ENCODE measurements around the gene DENND10. TPM values are rescaled to one million over a fixed set of nuclear protein-coding genes. Genes with fewer than 3 reads are reported as not detected.

DENND10 gene
- total RNA-seq (10 to 100 TPM; 21.6 to 23.2 TPM), polyA plus RNA-seq (10 to 100 TPM; 18.3 to 20.4 (median 20.1) TPM), total RNA-seq (8.9 to 17.4 (median 9.7) reads per million in 6 experiments)

- H3K27me3 Mint-ChIP-seq, result no peaks in the 10 kb centered on the region
- peaks cover 6 to 32% (median 17%) of the 10 kb centered on the region in 4 donors for H3K4me1 Mint-ChIP-seq
- peak within 1 kb of the TSS; percentile 73 to 90 (median 86) for H3K4me3 Mint-ChIP-seq
- ATAC-seq, result peak; percentile 75
- H3K9me3 Mint-ChIP-seq, result no peaks in the 10 kb centered on the region
- DNase-seq, result peak; percentile 41 to 86 (median 70)
- H3K27ac Mint-ChIP-seq, result peak within 1 kb of the TSS; percentile 63 to 94 (median 88)
- peaks cover 0 to 13% (median 7%) of the 10 kb centered on the region in 3 donors for H3K36me3 Mint-ChIP-seq
- POLR2A ChIA-PET, result interaction anchor here (0.5 to 2.7 kb wide), 8 partner anchors 21 to 437 kb away, joined by 3 to 20 read pairs (median 4); partner anchors contain the start of genes EIF3A and SFXN4
Observed at GRCh38 chr10:119103903-119104653, at the start of gene DENND10. DENND10 (plus strand) TSS chr10:119104113; CDS start chr10:119104143, 30 bp downstream.

- peaks cover 0 to 9% (median 2%) of the 10 kb centered on the region in 4 donors for H3K4me1 Mint-ChIP-seq
- no peaks in the 10 kb centered on the region for H3K27me3 Mint-ChIP-seq
- no peak overlapping the region for H3K27ac Mint-ChIP-seq
- POLR2A ChIA-PET, result no interaction called here
- H3K36me3 Mint-ChIP-seq, result peaks cover 12 to 97% (median 56%) of the 10 kb centered on the region in 3 donors
- ATAC-seq, result no peak
- no peak for DNase-seq
- H3K4me3 Mint-ChIP-seq, result no peak overlapping the region
- H3K9me3 Mint-ChIP-seq, result no peaks in the 10 kb centered on the region
Observed at GRCh38 chr10:119055472-119055871, 48.4 kb upstream of the DENND10 start.

- H3K36me3 Mint-ChIP-seq, result peaks cover 6 to 97% (median 44%) of the 10 kb centered on the region in 3 donors
- DNase-seq, result no peak
- H3K9me3 Mint-ChIP-seq, result no peaks in the 10 kb centered on the region
- H3K4me1 Mint-ChIP-seq, result peaks cover 2 to 19% (median 13%) of the 10 kb centered on the region in 4 donors
- ATAC-seq, result no peak
- no peak overlapping the region for H3K4me3 Mint-ChIP-seq
- H3K27ac Mint-ChIP-seq, result peak overlapping the region in 2 of 10 donors; percentile 15 to 16
- no peaks in the 10 kb centered on the region for H3K27me3 Mint-ChIP-seq
- POLR2A ChIA-PET, result interaction anchor here (1.3 kb wide), 1 partner anchor 16 kb away, joined by 3 read pairs; no protein-coding TSS in a partner anchor
Observed at GRCh38 chr10:119058010-119058409, 45.9 kb upstream of the DENND10 start.

- H3K36me3 Mint-ChIP-seq, result peaks cover 10 to 97% (median 49%) of the 10 kb centered on the region in 3 donors
- H3K27ac Mint-ChIP-seq, result peak overlapping the region in 1 of 10 donors; percentile 9
- peaks cover 4 to 22% (median 17%) of the 10 kb centered on the region in 4 donors for H3K4me1 Mint-ChIP-seq
Observed at GRCh38 chr10:119059557-119059956, 44.4 kb upstream of the DENND10 start.

GRCh38 chr10:119060107-119060506 is 43.8 kb upstream of the DENND10 start:
- peak overlapping the region in 1 of 10 donors; percentile 56 for H3K27ac Mint-ChIP-seq
- no peaks in the 10 kb centered on the region for H3K9me3 Mint-ChIP-seq
- no peak overlapping the region for H3K4me3 Mint-ChIP-seq
- DNase-seq, result no peak
- H3K27me3 Mint-ChIP-seq, result no peaks in the 10 kb centered on the region
- peaks cover 10 to 97% (median 52%) of the 10 kb centered on the region in 3 donors for H3K36me3 Mint-ChIP-seq
- no peak for ATAC-seq
- H3K4me1 Mint-ChIP-seq, result peaks cover 7 to 24% (median 19%) of the 10 kb centered on the region in 4 donors
- POLR2A ChIA-PET, result no interaction called here

More at GRCh38 chr10:119059557-119059956, 44.4 kb upstream of the DENND10 start:
- ATAC-seq, result no peak
- no peak overlapping the region for H3K4me3 Mint-ChIP-seq
- H3K27me3 Mint-ChIP-seq, result no peaks in the 10 kb centered on the region
- POLR2A ChIA-PET, result no interaction called here
- DNase-seq, result no peak
- no peaks in the 10 kb centered on the region for H3K9me3 Mint-ChIP-seq

DNA sequence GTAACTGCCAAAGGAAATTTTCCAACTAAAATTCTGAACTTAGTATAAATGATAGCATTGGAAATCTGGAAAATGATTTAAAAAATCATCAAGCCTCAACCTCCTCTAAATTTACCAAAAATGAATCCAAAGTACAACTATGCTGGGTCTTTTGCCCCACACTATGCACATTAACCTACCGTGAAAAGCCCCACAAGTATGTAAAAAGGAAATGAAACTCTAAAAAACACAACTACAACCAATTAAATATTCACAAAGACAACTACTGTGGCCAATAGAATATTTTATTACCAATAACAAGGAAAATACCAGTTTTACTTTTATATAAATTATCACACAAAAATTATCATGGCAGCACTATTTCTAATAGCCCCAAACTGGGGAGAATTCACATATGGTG is 42.6 kb upstream of the DENND10 start:
- Mint-ChIP-seq H3K36me3 (peaks cover 10 to 99% (median 54%) of the 10 kb centered on the region in 3 donors), H3K4me1 (peaks cover 7 to 28% (median 19%) of the 10 kb centered on the region in 4 donors), H3K4me3 (peak overlapping the region in 1 of 10 donors; percentile 4), H3K27me3 (no peaks in the 10 kb centered on the region), H3K9me3 (no peaks in the 10 kb centered on the region), H3K27ac (peak overlapping the region in 3 of 10 donors; percentile 27 to 62 (median 61))
- no peak for DNase-seq
- POLR2A ChIA-PET, result no interaction called here
- ATAC-seq, result no peak

DNA sequence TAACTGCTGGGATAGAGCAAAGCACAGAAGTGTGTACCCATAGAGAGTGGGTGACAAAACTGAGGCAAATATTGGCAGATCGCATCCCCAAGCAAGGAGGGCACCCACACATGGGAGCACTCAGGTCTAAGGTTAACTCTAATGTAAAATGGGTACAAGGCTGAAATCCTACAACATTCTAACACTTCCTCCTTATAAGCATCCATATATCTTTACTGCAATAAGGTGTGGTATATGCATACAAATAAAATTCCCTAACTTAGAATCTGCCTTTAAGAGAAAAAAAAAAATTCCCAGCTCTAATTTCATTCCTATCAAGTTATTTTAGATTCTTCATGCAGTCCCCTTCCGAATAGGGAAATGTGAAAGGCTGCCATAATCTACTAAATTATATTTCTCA is 42.0 kb upstream of the DENND10 start:
- no peak for DNase-seq
- peaks cover 10 to 99% (median 51%) of the 10 kb centered on the region in 3 donors for H3K36me3 Mint-ChIP-seq
- POLR2A ChIA-PET, result no interaction called here
- H3K4me3 Mint-ChIP-seq, result no peak overlapping the region
- no peak overlapping the region for H3K27ac Mint-ChIP-seq
- H3K9me3 Mint-ChIP-seq, result no peaks in the 10 kb centered on the region
- ATAC-seq, result no peak
- no peaks in the 10 kb centered on the region for H3K27me3 Mint-ChIP-seq
- H3K4me1 Mint-ChIP-seq, result peaks cover 7 to 29% (median 19%) of the 10 kb centered on the region in 4 donors

DNA sequence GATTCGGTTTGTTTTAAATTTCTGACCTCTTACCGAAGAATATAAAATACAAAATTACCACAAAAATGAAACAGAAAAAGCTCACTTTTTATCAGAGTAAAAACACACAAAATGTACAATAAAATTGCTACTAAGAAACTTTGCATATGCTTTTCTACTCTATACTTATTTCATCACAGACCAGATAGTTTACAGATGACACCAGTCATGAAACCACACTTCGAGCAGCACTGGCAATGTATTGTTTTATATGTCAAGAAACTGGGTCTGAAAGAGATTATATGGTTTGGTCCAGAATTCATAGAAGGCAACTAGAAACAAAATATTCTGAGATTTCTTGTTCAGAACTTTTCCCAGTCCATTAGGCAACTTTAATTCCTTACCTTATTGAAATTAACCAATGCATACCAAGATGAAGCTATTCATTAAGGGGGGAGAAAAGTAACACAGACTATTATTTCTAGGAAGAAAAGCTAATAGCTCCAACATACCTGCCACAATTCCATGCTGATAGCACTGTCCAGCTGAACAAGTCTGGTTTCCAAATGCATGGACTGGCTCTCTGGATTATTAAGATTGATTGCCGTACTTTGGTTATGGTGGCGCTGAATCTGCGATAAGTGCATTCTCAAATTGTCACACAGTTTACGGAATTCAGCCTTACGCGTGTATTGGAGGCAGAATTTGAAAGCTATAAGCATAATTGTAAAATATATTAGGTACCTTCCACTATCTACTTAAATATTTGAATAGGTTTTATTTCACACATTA is 33.3 kb upstream of the DENND10 start:
- peaks cover 7 to 31% (median 24%) of the 10 kb centered on the region in 4 donors for H3K4me1 Mint-ChIP-seq
- no peak overlapping the region for H3K4me3 Mint-ChIP-seq
- POLR2A ChIA-PET, result interaction anchor here (1.2 kb wide), 1 partner anchor 9 kb away, joined by 4 read pairs; the partner anchor contains the start of gene EIF3A
- no peaks in the 10 kb centered on the region for H3K27me3 Mint-ChIP-seq
- DNase-seq (no peak), ATAC-seq (no peak)
- no peaks in the 10 kb centered on the region for H3K9me3 Mint-ChIP-seq
- H3K27ac Mint-ChIP-seq, result peak overlapping the region in 1 of 10 donors; percentile 3
- H3K36me3 Mint-ChIP-seq, result peaks cover 8 to 88% (median 20%) of the 10 kb centered on the region in 3 donors

GRCh38 chr10:119073584-119073983 is 30.3 kb upstream of the DENND10 start:
- Mint-ChIP-seq H3K9me3 (no peaks in the 10 kb centered on the region), H3K27me3 (no peaks in the 10 kb centered on the region), H3K4me3 (no peak overlapping the region), H3K36me3 (peaks cover 8 to 64% (median 13%) of the 10 kb centered on the region in 3 donors), H3K27ac (peak overlapping the region in 6 of 10 donors; percentile 2 to 78 (median 47)), H3K4me1 (peaks cover 13 to 52% (median 42%) of the 10 kb centered on the region in 4 donors)
- POLR2A ChIA-PET, result interaction anchor here (0.9 to 1.1 kb wide), 2 partner anchors 16 to 31 kb away, joined by 3 to 5 read pairs; no protein-coding TSS in a partner anchor
- ATAC-seq (no peak), DNase-seq (no peak)

GRCh38 chr10:119078422-119079179 is 25.3 kb upstream of the DENND10 start:
- Mint-ChIP-seq H3K4me3 (peak overlapping the region; percentile 93 to 100 (median 96)), H3K36me3 (peaks cover 0 to 20% (median 0%) of the 10 kb centered on the region in 3 donors), H3K9me3 (no peaks in the 10 kb centered on the region), H3K4me1 (peaks cover 23 to 63% (median 52%) of the 10 kb centered on the region in 4 donors), H3K27ac (peak overlapping the region; percentile 7 to 99 (median 96)), H3K27me3 (no peaks in the 10 kb centered on the region)
- ATAC-seq (no peak), DNase-seq (no peak)
- POLR2A ChIA-PET, result no interaction called here

DNA sequence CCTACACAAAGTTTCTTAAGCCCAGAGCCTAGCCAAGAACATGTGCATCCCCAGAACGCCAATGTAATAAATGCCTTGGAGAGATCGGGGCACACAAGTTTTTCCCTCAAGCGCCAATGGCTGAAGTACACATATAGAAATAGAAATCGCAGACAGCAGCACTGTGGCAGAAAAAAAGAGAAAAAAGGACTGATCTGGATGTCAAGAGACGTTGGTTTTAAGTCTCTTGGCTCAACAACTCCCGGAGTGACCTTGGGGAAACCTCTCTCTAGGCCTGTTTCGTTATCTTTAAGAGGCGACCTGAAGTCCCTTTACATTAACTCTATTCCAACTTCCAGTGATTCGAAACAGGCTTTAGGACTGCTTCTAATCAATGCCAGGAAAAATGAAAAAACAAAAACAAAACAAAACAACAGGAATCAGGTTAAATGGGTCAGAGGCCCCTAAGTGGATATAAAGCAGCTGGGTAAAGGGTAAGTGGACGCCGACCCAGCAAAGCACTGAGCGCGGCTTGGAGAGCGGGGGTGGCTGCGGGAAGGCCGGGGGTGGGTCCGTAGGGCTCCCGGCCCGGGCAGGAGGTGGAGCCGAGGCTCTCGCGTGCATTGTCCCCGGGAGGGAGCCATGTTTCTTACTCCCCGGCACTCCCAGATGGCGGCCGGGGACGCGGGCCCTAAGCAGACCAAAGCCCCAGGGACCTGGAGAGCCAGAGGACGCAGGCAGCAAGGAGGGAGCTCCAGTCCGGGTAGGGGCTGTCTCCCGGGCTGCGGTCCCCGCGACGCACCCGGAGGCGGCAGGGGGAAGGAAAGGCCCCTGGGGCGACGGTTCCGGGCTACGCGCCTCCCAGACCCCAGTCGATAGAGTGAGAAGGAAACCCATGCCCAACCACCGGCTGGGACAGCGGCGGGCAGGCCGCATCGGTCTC is 24.1 kb upstream of the DENND10 start:
- Mint-ChIP-seq H3K9me3 (no peaks in the 10 kb centered on the region), H3K4me1 (peaks cover 23 to 63% (median 47%) of the 10 kb centered on the region in 4 donors), H3K36me3 (peaks cover 0 to 14% (median 0%) of the 10 kb centered on the region in 3 donors), H3K4me3 (peak overlapping the region; percentile 93 to 100 (median 96)), H3K27me3 (no peaks in the 10 kb centered on the region), H3K27ac (peak overlapping the region; percentile 94 to 99 (median 98))
- ATAC-seq, result peak; percentile 61 to 65
- POLR2A ChIA-PET, result interaction anchor here (1.0 to 2.9 kb wide), 7 partner anchors 9 to 793 kb away, joined by 3 to 20 read pairs (median 5); partner anchors contain the start of genes DENND10, MCMBP and SFXN4
- peak in 7 of 10 donors; percentile 41 to 77 (median 54) for DNase-seq

All from naive thymus-derived CD8-positive, alpha-beta T cell (primary cell).